Measurements from ENCODE around the gene CNNM3. TPM values are rescaled to one million over a fixed set of nuclear protein-coding genes. Genes with fewer than 3 reads are reported as not detected.

CNNM3 gene
- total and polyA plus RNA-seq, 2 experiments from 2014 or later: 0.98 to 5.0 TPM

DNA sequence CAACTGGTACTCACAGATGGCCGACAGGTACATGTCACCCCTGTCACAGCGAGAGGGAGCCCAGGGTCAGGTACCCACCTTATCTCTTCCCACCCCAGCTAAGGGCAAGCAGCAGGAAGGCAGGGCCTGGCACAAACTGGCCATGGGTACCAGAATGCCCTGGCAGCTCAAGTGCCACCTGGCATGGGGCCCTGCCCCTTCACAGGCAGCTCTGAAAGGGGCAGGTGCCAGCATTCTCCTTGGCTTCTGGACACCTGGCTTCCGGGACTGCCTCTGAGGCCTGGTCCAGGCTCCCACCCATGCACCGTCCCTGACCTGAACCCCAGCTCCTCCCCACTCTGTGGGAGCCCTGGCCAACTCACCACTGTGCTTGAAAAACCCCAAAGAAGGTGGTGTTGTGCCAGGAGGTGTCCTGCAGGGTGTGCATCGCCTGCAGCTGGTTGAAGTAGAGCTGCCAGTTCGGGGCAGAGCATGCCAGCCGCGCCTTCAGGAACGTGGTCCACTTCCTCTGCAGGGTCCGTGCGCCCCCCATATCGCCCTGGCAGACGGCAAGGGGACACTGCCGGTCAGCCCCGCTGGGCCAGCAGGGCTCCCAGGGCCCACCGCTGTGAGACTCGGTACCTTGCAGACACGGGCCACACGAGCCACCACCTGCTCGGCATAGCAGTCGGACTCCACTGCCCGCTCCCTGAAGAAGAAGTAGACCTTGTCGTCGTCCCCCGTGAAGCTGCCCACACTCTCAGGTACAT, 48.4 kb downstream of the CNNM3 start:
- H3K9ac ChIP-seq: no peak overlapping the region
- peaks cover 5% of the 10 kb centered on the region; the same call in 1 of the 2 replicates for H3K4me1 ChIP-seq (ENCODE audit: insufficient read depth)
- in situ Hi-C loops (cut with MboI): loop anchor here (25.0 kb wide), 1 partner anchor 248 kb away; the partner anchor contains the start of gene ANKRD36
- H2AFZ ChIP-seq: no peak overlapping the region
- no peaks in the 10 kb centered on the region for H3K27me3 ChIP-seq (replicated peaks; ENCODE audit: insufficient read depth)
- no peak for DNase-seq
- no peaks in the 10 kb centered on the region for H3K9me2 ChIP-seq (ENCODE audit: insufficient read depth)
- WGBS, 2 experiments (ENCODE audit: low coverage in 1 of 2, low lambda C conversion rate in 2 of 2, missing lambda C conversion rate in 2 of 2): 86 to 87% methylated on average over 23 to 25 of the region's 25 CpGs
- no peak overlapping the region for H3K4me2 ChIP-seq (ENCODE audit: unreplicated experiment)
- H3K9me3 ChIP-seq (ENCODE audit: low read depth): no peaks in the 10 kb centered on the region
- H3K4me3 ChIP-seq: no peak overlapping the region
- H3K36me3 ChIP-seq (ENCODE audit: low read depth): peaks cover 6% of the 10 kb centered on the region; the same call in 1 of the 2 replicates
- H3K79me2 ChIP-seq (ENCODE audit: insufficient read depth): peaks cover 35% of the 10 kb centered on the region
- TF ChIP-seq EZH2 (IDR thresholded peaks at IDR 0.05; ENCODE audit: insufficient read depth, poor library complexity, severe bottlenecking) (no peak), EZH2phosphoT487 (IDR thresholded peaks at IDR 0.05; ENCODE audit: insufficient read depth, low read depth) (no peak)
- H3F3A ChIP-seq (ENCODE audit: insufficient read depth): no peaks in the 10 kb centered on the region
- no peaks in the 10 kb centered on the region for H4K20me1 ChIP-seq (ENCODE audit: insufficient read depth)
- H3K27ac ChIP-seq: no peak overlapping the region

DNA sequence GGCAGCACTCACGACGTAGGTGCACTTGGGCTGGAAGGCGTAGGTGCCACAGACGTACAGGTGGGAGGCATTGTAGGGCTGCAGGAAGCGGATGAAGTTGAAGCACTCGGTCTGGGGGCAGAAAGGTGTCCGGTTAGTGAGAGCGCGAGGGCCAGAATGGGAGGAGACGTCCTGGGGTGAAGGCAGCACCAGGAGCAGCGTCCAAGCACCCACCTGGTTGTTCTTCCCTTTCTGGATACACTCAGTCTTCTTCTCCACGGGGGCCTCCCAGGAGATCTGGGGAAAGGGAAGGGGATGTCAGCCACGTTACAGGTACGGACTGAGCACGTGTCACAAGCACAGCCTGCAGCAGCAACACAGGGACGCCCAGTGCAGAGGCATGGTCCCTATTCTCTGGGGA, 49.6 kb downstream of the CNNM3 start:
- no peaks in the 10 kb centered on the region for H3F3A ChIP-seq (ENCODE audit: insufficient read depth)
- no peak overlapping the region for H3K9ac ChIP-seq
- DNase-seq: no peak
- H3K79me2 ChIP-seq (ENCODE audit: insufficient read depth): peaks cover 35% of the 10 kb centered on the region
- H3K27ac ChIP-seq: no peak overlapping the region
- H3K4me1 ChIP-seq (ENCODE audit: insufficient read depth): peaks cover 5% of the 10 kb centered on the region; the same call in 1 of the 2 replicates
- H4K20me1 ChIP-seq (ENCODE audit: insufficient read depth): no peaks in the 10 kb centered on the region
- no peak overlapping the region for H3K4me3 ChIP-seq
- no peak overlapping the region for H3K4me2 ChIP-seq (ENCODE audit: unreplicated experiment)
- in situ Hi-C loops (cut with MboI): loop anchor here (25.0 kb wide), 1 partner anchor 247 kb away; the partner anchor contains the start of gene ANKRD36
- H3K9me2 ChIP-seq (ENCODE audit: insufficient read depth): no peaks in the 10 kb centered on the region
- no peak for TF ChIP-seq EZH2 (IDR thresholded peaks at IDR 0.05; ENCODE audit: insufficient read depth, poor library complexity, severe bottlenecking)
- TF ChIP-seq EZH2phosphoT487 (IDR thresholded peaks at IDR 0.05; ENCODE audit: insufficient read depth, low read depth): no peak
- H3K36me3 ChIP-seq (ENCODE audit: low read depth): peaks cover 6% of the 10 kb centered on the region; the same call in 1 of the 2 replicates
- H2AFZ ChIP-seq: no peak overlapping the region
- H3K9me3 ChIP-seq (ENCODE audit: low read depth): no peaks in the 10 kb centered on the region
- no peaks in the 10 kb centered on the region for H3K27me3 ChIP-seq (replicated peaks; ENCODE audit: insufficient read depth)
- 82 to 84% methylated on average over 14 to 16 of the region's 16 CpGs for WGBS, 2 experiments (ENCODE audit: low coverage in 1 of 2, low lambda C conversion rate in 2 of 2, missing lambda C conversion rate in 2 of 2)

DNA sequence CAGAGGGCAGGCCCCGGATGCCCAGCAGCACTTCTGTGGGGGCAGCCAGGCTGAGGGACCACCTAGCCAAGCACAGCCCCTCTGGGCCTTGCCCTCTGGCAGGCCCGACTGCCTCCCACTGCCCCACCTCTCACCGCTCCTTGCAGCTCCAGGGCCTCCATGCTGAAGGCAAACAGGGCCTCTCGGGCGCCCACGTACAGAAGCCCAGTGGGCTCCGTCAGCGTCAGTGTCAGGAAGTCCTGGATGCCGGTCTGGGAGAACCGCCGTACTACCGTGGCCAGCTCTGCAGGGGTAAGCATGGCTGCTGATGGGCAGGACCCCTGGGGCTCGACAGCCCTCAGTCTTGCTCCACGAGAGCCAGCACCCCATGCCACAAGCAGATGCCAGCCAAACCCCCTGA, 50.1 kb downstream of the CNNM3 start:
- peaks cover 35% of the 10 kb centered on the region for H3K79me2 ChIP-seq (ENCODE audit: insufficient read depth)
- no peaks in the 10 kb centered on the region for H3F3A ChIP-seq (ENCODE audit: insufficient read depth)
- no peaks in the 10 kb centered on the region for H3K27me3 ChIP-seq (replicated peaks; ENCODE audit: insufficient read depth)
- H3K9ac ChIP-seq: peak overlapping the region; percentile 95; the same call in 1 of the 2 replicates
- peaks cover 5% of the 10 kb centered on the region; the same call in 1 of the 2 replicates for H3K4me1 ChIP-seq (ENCODE audit: insufficient read depth)
- no peaks in the 10 kb centered on the region for H4K20me1 ChIP-seq (ENCODE audit: insufficient read depth)
- in situ Hi-C loops (cut with MboI): loop anchor here (25.0 kb wide), 1 partner anchor 246 kb away; the partner anchor contains the start of gene ANKRD36
- TF ChIP-seq EZH2 (IDR thresholded peaks at IDR 0.05; ENCODE audit: insufficient read depth, poor library complexity, severe bottlenecking) (no peak), EZH2phosphoT487 (IDR thresholded peaks at IDR 0.05; ENCODE audit: insufficient read depth, low read depth) (no peak)
- H3K9me3 ChIP-seq (ENCODE audit: low read depth): no peaks in the 10 kb centered on the region
- H3K27ac ChIP-seq: no peak overlapping the region
- no peak overlapping the region for H2AFZ ChIP-seq
- no peak overlapping the region for H3K4me3 ChIP-seq
- H3K9me2 ChIP-seq (ENCODE audit: insufficient read depth): no peaks in the 10 kb centered on the region
- H3K4me2 ChIP-seq (ENCODE audit: unreplicated experiment): no peak overlapping the region
- peaks cover 6% of the 10 kb centered on the region; the same call in 1 of the 2 replicates for H3K36me3 ChIP-seq (ENCODE audit: low read depth)
- WGBS, 2 experiments (ENCODE audit: low coverage in 1 of 2, low lambda C conversion rate in 2 of 2, missing lambda C conversion rate in 2 of 2): 91% methylated on average over 13 to 14 of the region's 14 CpGs
- DNase-seq: no peak

DNA sequence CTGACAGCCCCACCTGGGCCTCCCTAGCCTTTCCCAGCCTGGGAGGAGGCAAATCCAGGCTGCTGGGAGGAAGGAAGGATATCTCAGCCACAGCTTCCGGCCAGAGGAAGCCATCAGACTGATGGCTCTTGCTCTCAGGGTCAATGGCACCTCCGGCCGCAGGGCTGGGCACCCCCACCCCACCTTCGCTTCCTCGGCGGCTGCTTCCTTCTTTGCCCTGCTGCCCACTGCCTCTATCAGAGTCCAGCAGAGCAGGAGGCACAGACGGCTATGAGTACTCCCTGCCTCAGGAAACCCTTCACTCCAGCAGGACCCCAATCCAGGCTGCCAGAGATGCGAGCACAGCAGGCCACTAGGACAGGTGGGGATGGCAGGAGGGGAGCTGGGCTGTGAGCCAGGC, 50.5 kb downstream of the CNNM3 start:
- Histone ChIP-seq H3K36me3 (ENCODE audit: low read depth) (peaks cover 6% of the 10 kb centered on the region; the same call in 1 of the 2 replicates), H3K4me1 (ENCODE audit: insufficient read depth) (peaks cover 5% of the 10 kb centered on the region; the same call in 1 of the 2 replicates), H3K79me2 (ENCODE audit: insufficient read depth) (peaks cover 35% of the 10 kb centered on the region), H4K20me1 (ENCODE audit: insufficient read depth) (no peaks in the 10 kb centered on the region), H3K27ac (no peak overlapping the region), H3F3A (ENCODE audit: insufficient read depth) (no peaks in the 10 kb centered on the region), H3K9me3 (ENCODE audit: low read depth) (no peaks in the 10 kb centered on the region), H3K9me2 (ENCODE audit: insufficient read depth) (no peaks in the 10 kb centered on the region), H3K4me3 (peak overlapping the region; percentile 86), H2AFZ (no peak overlapping the region), H3K27me3 (replicated peaks; ENCODE audit: insufficient read depth) (no peaks in the 10 kb centered on the region), H3K4me2 (ENCODE audit: unreplicated experiment) (peak overlapping the region; percentile 99), H3K9ac (peak overlapping the region; percentile 95; the same call in 1 of the 2 replicates)
- TF ChIP-seq EZH2 (IDR thresholded peaks at IDR 0.05; ENCODE audit: insufficient read depth, poor library complexity, severe bottlenecking) (no peak), EZH2phosphoT487 (IDR thresholded peaks at IDR 0.05; ENCODE audit: insufficient read depth, low read depth) (no peak)
- DNase-seq: no peak
- 82 to 83% methylated on average over 7 to 8 of the region's 8 CpGs for WGBS, 2 experiments (ENCODE audit: low coverage in 1 of 2, low lambda C conversion rate in 2 of 2, missing lambda C conversion rate in 2 of 2)
- in situ Hi-C loops (cut with MboI): loop anchor here (25.0 kb wide), 1 partner anchor 246 kb away; the partner anchor contains the start of gene ANKRD36
